Smooth muscle cell (in vitro differentiated cells): ENCODE data around the gene LRBA. TPM values are rescaled to one million over a fixed set of nuclear protein-coding genes. Genes with fewer than 3 reads are reported as not detected.

Source experiments
- DNase-seq: peaks from one replicate; lab custom pipeline; 2025; ENCODE audit not compliant: unreplicated experiment; lab: John Stamatoyannopoulos, UW
- H2AFZ ChIP-seq: fragments of 200-600 bp; sonication (generic); 2 replicates; pipeline ENCODE4 v1.6.0; 2016; ENCODE audit warnings: antibody characterized with exemption, low read depth, mild to moderate bottlenecking
- H3F3A ChIP-seq: fragments of 200-600 bp; sonication (generic); 2 replicates; pipeline ENCODE4 v1.6.0; 2017; ENCODE audit warnings: antibody characterized with exemption, low read depth
- H3K27ac ChIP-seq: fragments of 200-600 bp; sonication (generic); 2 replicates; pipeline ENCODE4 v1.5.1; 2016; ENCODE audit warnings: low read depth, mild to moderate bottlenecking
- H3K27me3 ChIP-seq: fragments of 200-600 bp; sonication (generic); 2 replicates; pipeline ENCODE4 v1.6.1; 2016; ENCODE audit warnings: low read depth, mild to moderate bottlenecking
- H3K36me3 ChIP-seq: fragments of 200-600 bp; sonication (generic); 2 replicates; pipeline ENCODE4 v1.5.1; 2016; ENCODE audit warnings: low read depth
- H3K4me1 ChIP-seq: fragments of 200-600 bp; sonication (generic); 2 replicates; pipeline ENCODE4 v1.5.1; 2016; ENCODE audit warnings: low read depth
- H3K4me2 ChIP-seq: fragments of 200-600 bp; sonication (generic); 2 replicates; pipeline ENCODE4 v1.6.0; 2016; ENCODE audit warnings: mild to moderate bottlenecking
- H3K4me3 ChIP-seq: fragments of 200-600 bp; sonication (generic); 2 replicates; pipeline ENCODE4 v1.5.1; 2016; ENCODE audit warnings: mild to moderate bottlenecking
- H3K79me2 ChIP-seq: fragments of 200-600 bp; sonication (generic); 2 replicates; pipeline ENCODE4 v1.6.0; 2016; ENCODE audit warnings: low read depth, mild to moderate bottlenecking
- H3K9ac ChIP-seq: fragments of 200-600 bp; sonication (generic); 2 replicates; pipeline ENCODE4 v1.6.0; 2016; ENCODE audit warnings: low read depth
- H3K9me3 ChIP-seq: fragments of 200-600 bp; sonication (generic); replicated peaks from 2 replicates; pipeline ENCODE4 v1.5.1; 2016; ENCODE audit warnings: low read depth
- H4K20me1 ChIP-seq: fragments of 200-600 bp; sonication (generic); 2 replicates; pipeline ENCODE4 v1.6.0; 2016; ENCODE audit warnings: low read depth
- WGBS: methylation state at CpG from one replicate; pipeline ENCODE4 v1.1.7; 2016; ENCODE audit warnings: low lambda C conversion rate; 5-methylcytosine and 5-hydroxymethylcytosine counted together
- polyA plus RNA-seq: library from polyadenylated mRNA; unstranded; fragments of >200 nt; fragmentation: Nextera tagmentation; extraction: Ambion mirVana; gene quantifications from 2 replicates; pipeline ENCODE4 v1.2.1, GENCODE V29; 2016
- total RNA-seq: library from RNA; depleted of rRNA; stranded (reverse); fragments of >200 nt; gene quantifications from 2 replicates; pipeline ENCODE4 v1.2.3, GENCODE V29; 2014
- TF ChIP-seq, protein P1 (sequence below): fragments of 200-600 bp; sonication (generic); IDR thresholded peaks from 2 replicates; pipeline ENCODE4 v1.5.1; 2017; ENCODE audit warnings: borderline replicate concordance, mild to moderate bottlenecking, antibody characterized with exemption; ENCODE audit not compliant: insufficient read depth, poor library complexity, severe bottlenecking

LRBA gene
- total and polyA plus RNA-seq, 2 experiments from 2014 or later, result 1.6 to 26.2 TPM

DNA sequence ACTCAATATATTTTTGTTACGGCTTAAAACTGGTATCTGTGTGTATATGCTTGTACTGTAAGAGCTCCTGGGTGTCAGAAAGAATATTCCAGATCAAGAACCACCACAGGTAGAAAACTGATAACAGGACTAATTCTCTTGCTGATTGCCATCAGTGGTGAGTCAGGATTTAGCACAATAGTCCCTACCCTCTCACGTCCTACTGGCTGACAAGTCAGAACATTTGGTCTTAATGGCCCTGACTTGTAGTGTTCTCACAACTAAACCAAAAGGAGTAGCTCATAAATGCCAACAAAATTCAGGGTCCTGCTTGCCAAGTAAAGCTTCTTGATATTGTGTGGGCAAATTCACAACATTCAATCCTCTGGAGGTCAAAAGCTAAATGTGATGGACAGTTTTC is 538.3 kb downstream of the LRBA start:
- no peaks in the 10 kb centered on the region for H3F3A ChIP-seq
- H3K9ac ChIP-seq, result no peak overlapping the region
- no peaks in the 10 kb centered on the region for H4K20me1 ChIP-seq
- H2AFZ ChIP-seq, result no peak overlapping the region
- H3K4me2 ChIP-seq, result no peak overlapping the region
- DNase-seq, result no peak
- H3K79me2 ChIP-seq, result no peaks in the 10 kb centered on the region
- no peaks in the 10 kb centered on the region for H3K4me1 ChIP-seq
- TF ChIP-seq, protein P1, sequence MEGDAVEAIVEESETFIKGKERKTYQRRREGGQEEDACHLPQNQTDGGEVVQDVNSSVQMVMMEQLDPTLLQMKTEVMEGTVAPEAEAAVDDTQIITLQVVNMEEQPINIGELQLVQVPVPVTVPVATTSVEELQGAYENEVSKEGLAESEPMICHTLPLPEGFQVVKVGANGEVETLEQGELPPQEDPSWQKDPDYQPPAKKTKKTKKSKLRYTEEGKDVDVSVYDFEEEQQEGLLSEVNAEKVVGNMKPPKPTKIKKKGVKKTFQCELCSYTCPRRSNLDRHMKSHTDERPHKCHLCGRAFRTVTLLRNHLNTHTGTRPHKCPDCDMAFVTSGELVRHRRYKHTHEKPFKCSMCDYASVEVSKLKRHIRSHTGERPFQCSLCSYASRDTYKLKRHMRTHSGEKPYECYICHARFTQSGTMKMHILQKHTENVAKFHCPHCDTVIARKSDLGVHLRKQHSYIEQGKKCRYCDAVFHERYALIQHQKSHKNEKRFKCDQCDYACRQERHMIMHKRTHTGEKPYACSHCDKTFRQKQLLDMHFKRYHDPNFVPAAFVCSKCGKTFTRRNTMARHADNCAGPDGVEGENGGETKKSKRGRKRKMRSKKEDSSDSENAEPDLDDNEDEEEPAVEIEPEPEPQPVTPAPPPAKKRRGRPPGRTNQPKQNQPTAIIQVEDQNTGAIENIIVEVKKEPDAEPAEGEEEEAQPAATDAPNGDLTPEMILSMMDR, result no peak
- WGBS, result 80% methylated on average over 2 of the region's 2 CpGs
- H3K4me3 ChIP-seq, result no peak overlapping the region
- no peaks in the 10 kb centered on the region for H3K36me3 ChIP-seq
- H3K27ac ChIP-seq, result no peak overlapping the region
- no peaks in the 10 kb centered on the region for H3K27me3 ChIP-seq
- no peaks in the 10 kb centered on the region for H3K9me3 ChIP-seq

DNA sequence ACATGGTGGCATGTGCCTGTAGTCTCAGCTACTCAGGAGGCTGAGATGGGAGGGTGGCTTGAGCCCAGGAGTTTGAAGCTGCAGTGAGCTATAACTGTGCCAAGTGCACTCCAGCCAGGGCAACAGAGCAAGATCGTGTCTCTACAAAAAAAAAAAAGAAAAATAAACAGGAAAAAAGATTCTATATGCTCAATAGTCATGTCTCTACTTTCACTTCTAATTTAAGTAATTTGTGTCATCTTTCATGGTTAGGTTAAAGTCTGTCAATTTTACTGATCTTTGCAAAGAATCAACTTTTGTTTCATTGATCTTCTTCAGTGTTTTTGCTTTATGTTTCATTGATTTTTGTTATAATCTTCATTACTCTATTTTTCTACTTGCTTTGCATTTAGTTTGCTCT is 539.3 kb downstream of the LRBA start:
- H3K4me1 ChIP-seq, result no peaks in the 10 kb centered on the region
- H3K4me3 ChIP-seq, result no peak overlapping the region
- no peak overlapping the region for H3K4me2 ChIP-seq
- no peak overlapping the region for H3K9ac ChIP-seq
- H4K20me1 ChIP-seq, result no peaks in the 10 kb centered on the region
- no peak overlapping the region for H2AFZ ChIP-seq
- no peak overlapping the region for H3K27ac ChIP-seq
- no peaks in the 10 kb centered on the region for H3K27me3 ChIP-seq
- H3K9me3 ChIP-seq, result no peaks in the 10 kb centered on the region
- no peaks in the 10 kb centered on the region for H3K36me3 ChIP-seq
- 96% methylated on average over 1 of the region's 1 CpG for WGBS
- H3F3A ChIP-seq, result no peaks in the 10 kb centered on the region
- DNase-seq, result no peak
- H3K79me2 ChIP-seq, result no peaks in the 10 kb centered on the region
- TF ChIP-seq, protein P1, result no peak

DNA sequence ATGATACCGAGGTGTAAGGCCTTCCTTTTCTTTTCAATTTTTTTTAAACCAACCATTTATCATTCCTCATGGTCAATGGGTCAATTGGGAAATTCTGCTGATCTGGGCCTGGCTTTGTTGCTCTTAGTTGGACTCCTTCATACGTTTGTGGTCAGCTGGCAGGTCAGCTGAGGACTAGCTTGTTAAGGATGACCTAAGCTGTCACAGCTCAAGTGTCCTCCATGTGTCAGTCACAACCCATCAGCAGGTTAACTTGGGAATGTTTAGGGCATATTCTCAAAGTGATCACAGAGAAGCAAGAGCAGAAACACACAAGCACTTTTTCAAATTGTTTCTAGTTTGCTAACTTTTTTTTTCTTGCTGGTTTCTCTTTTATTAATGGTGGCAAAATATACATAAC is 550.6 kb downstream of the LRBA start:
- H3K27ac ChIP-seq, result no peak overlapping the region
- H3K9ac ChIP-seq, result no peak overlapping the region

DNA sequence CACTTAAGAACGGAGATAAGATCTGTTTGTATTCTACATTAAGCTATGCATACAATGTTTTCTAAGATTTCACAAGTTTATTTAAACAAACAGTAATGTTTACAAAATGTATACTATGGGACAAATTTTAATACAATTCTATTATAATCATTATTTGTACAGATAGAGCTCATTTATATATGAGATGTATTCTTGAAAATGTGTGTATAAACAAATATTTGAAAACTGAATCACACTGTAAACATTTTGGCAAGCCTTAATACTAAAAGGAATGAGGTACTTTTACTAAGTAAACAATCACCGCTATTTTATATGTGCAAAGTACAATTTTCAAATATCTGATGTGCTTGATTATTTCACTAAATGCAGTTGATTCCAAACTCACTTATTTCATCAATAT is 552.3 kb downstream of the LRBA start:
- 69% methylated on average over 2 of the region's 2 CpGs for WGBS
- H3F3A ChIP-seq, result no peaks in the 10 kb centered on the region
- H3K27ac ChIP-seq, result no peak overlapping the region
- H4K20me1 ChIP-seq, result no peaks in the 10 kb centered on the region
- H3K36me3 ChIP-seq, result no peaks in the 10 kb centered on the region
- H3K9ac ChIP-seq, result no peak overlapping the region
- peaks cover 2% of the 10 kb centered on the region for H3K4me1 ChIP-seq
- H3K9me3 ChIP-seq, result no peaks in the 10 kb centered on the region
- no peak overlapping the region for H2AFZ ChIP-seq
- H3K4me3 ChIP-seq, result no peak overlapping the region
- no peaks in the 10 kb centered on the region for H3K27me3 ChIP-seq
- H3K4me2 ChIP-seq, result no peak overlapping the region
- no peaks in the 10 kb centered on the region for H3K79me2 ChIP-seq
- DNase-seq, result no peak
- TF ChIP-seq, protein P1, result no peak

More for the DNA sequence above, 550.6 kb downstream of the LRBA start:
- Histone ChIP-seq H3K79me2 (no peaks in the 10 kb centered on the region), H3K9me3 (no peaks in the 10 kb centered on the region), H3F3A (no peaks in the 10 kb centered on the region), H3K4me1 (no peaks in the 10 kb centered on the region), H3K36me3 (no peaks in the 10 kb centered on the region), H4K20me1 (no peaks in the 10 kb centered on the region), H3K27me3 (no peaks in the 10 kb centered on the region), H3K4me2 (no peak overlapping the region), H2AFZ (no peak overlapping the region), H3K4me3 (no peak overlapping the region)
- DNase-seq, result no peak
- TF ChIP-seq, protein P1, result no peak
- 89% methylated on average over 2 of the region's 2 CpGs for WGBS
